Endothelial cell of umbilical vein (primary cell): Measurements from ENCODE around the gene IGSF3. TPM values are rescaled to one million over a fixed set of nuclear protein-coding genes. Genes with fewer than 3 reads are reported as not detected.

Experiments used
- BruUV-seq: library from RNA; stranded (reverse); fragments of 400-500 nt; replicated peaks from 2 replicates; lab custom pipeline; 2021; lab: Mats Ljungman, UMichigan
- CTCF ChIA-PET: fragments of 300-600, 350-600 bp; sonication (Branson Sonifier 250); formaldehyde crosslinking; loops from one replicate; lab custom pipeline; 2021; ENCODE audit warnings: antibody characterized with exemption, inconsistent platforms; lab: Charles Lee
- POLR2A ChIA-PET: fragments of 300-600, 350-600 bp; sonication (Branson Sonifier 250); formaldehyde crosslinking; loops from one replicate; lab custom pipeline; 2021; ENCODE audit warnings: antibody characterized with exemption, inconsistent platforms; lab: Charles Lee
- DNase-seq: peaks from one replicate; pipeline ENCODE4 v3.0.0-alpha.2; 2011; ENCODE audit warnings: low read depth, low spot score
- FAIRE-seq: peaks from 2 replicates; lab custom pipeline; 2011; peaks lifted over from hg19 to GRCh38; lab: Jason Lieb, UNC
- H2AFZ ChIP-seq: 2 replicates; pipeline ENCODE4 v1.6.0; 2012; ENCODE audit warnings: low read depth, low read length, control low read depth, inconsistent platforms
- H3K27ac ChIP-seq: 2 replicates; pipeline ENCODE4 v1.5.1; 2011; ENCODE audit warnings: low read depth, mild to moderate bottlenecking, control low read depth, low read length, moderate library complexity; ENCODE audit not compliant: insufficient read depth
- H3K27me3 ChIP-seq, 2 experiments: 2 replicates each; pipeline versions ENCODE4 v1.6.0 to v1.6.1; 2011; ENCODE audit warnings: low read length in 2 of 2, mixed read lengths in 1 of 2; ENCODE audit not compliant: control insufficient read depth in 2 of 2, insufficient read depth in 2 of 2
- H3K36me3 ChIP-seq, 2 experiments: 2 replicates in 1 of 2; 3 replicates in 1 of 2; pipeline ENCODE4 v1.5.1; 2011; ENCODE audit warnings: low read length in 2 of 2, mild to moderate bottlenecking in 1 of 2, moderate library complexity in 1 of 2; ENCODE audit not compliant: control insufficient read depth in 2 of 2, insufficient read depth in 2 of 2; ENCODE audit errors: extremely low read depth in 1 of 2
- H3K4me1 ChIP-seq: 3 replicates; pipeline ENCODE4 v1.5.1; 2011; ENCODE audit warnings: mild to moderate bottlenecking, low read length; ENCODE audit not compliant: control insufficient read depth, insufficient read depth; ENCODE audit errors: extremely low read depth
- H3K4me2 ChIP-seq: 2 replicates; pipeline ENCODE4 v1.6.1; 2011; ENCODE audit warnings: low read length, control low read depth, mixed read lengths; ENCODE audit not compliant: insufficient read depth
- H3K4me3 ChIP-seq, 3 experiments: fragments of 200-600 bp in 1 of 3; sonication (generic), shearing (Covaris generic) in 1 of 3; replicated peaks in 1 of 3; 2 replicates each; pipeline ENCODE4 v1.5.1; 2011 to 2016; ENCODE audit warnings: control low read depth in 3 of 3, low read length in 3 of 3, mild to moderate bottlenecking in 2 of 3, inconsistent platforms in 1 of 3, low read depth in 1 of 3, moderate library complexity in 1 of 3; ENCODE audit not compliant: insufficient read depth in 1 of 3
- H3K79me2 ChIP-seq: 2 replicates; pipeline ENCODE4 v1.6.0; 2012; ENCODE audit warnings: low read length, inconsistent platforms; ENCODE audit not compliant: control insufficient read depth, insufficient read depth
- H3K9ac ChIP-seq: replicated peaks from 2 replicates; pipeline ENCODE3; 2011; ENCODE audit warnings: low read length, control low read depth; ENCODE audit not compliant: insufficient read depth; ENCODE audit errors: extremely low read depth
- H3K9me1 ChIP-seq: replicated peaks from 3 replicates; pipeline ENCODE4 v1.6.0; 2011; ENCODE audit warnings: mild to moderate bottlenecking, low read length; ENCODE audit not compliant: control insufficient read depth, insufficient read depth; ENCODE audit errors: extremely low read depth
- H3K9me3 ChIP-seq: replicated peaks from 2 replicates; pipeline ENCODE4 v1.5.1; 2012; ENCODE audit warnings: low read length, inconsistent platforms; ENCODE audit not compliant: control insufficient read depth, insufficient read depth
- H4K20me1 ChIP-seq: replicated peaks from 2 replicates; pipeline ENCODE3; 2011; ENCODE audit warnings: mild to moderate bottlenecking, low read length; ENCODE audit not compliant: control insufficient read depth, insufficient read depth; ENCODE audit errors: extremely low read depth
- EZH2 ChIP-seq: IDR thresholded peaks from 2 replicates; pipeline ENCODE4 v1.6.1; 2012; ENCODE audit warnings: borderline replicate concordance, low read depth, mild to moderate bottlenecking, moderate library complexity, low read length, inconsistent platforms; ENCODE audit not compliant: severe bottlenecking
- FOS ChIP-seq: IDR thresholded peaks from 2 replicates; pipeline ENCODE4 v1.6.1; 2011; ENCODE audit warnings: mild to moderate bottlenecking, low read length, moderate library complexity, borderline replicate concordance; ENCODE audit not compliant: insufficient read depth
- GATA2 ChIP-seq: IDR thresholded peaks from 2 replicates; pipeline ENCODE4 v1.7.0; 2011; ENCODE audit warnings: low read depth, mild to moderate bottlenecking, moderate library complexity, mixed read lengths, low read length; ENCODE audit not compliant: insufficient read length, insufficient read depth
- JUN ChIP-seq: IDR thresholded peaks from 2 replicates; pipeline ENCODE4 v1.6.1; 2011; ENCODE audit warnings: borderline replicate concordance, low read depth; ENCODE audit not compliant: insufficient read length, insufficient read depth
- MYC ChIP-seq: IDR thresholded peaks from one replicate; pipeline ENCODE4 v1.6.1; 2011; ENCODE audit warnings: mild to moderate bottlenecking, low read depth, low read length
- POLR2A ChIP-seq: IDR thresholded peaks from 2 replicates; pipeline ENCODE4 v1.6.1; 2012; ENCODE audit warnings: low read depth, mild to moderate bottlenecking, control low read depth, low read length
- POLR2AphosphoS5 ChIP-seq: IDR thresholded peaks from 2 replicates; pipeline ENCODE4 v1.6.1; 2012; ENCODE audit warnings: low read depth, mild to moderate bottlenecking, control low read depth, low read length, moderate library complexity; ENCODE audit not compliant: insufficient read depth
- dilution Hi-C: fragments of 300-500 bp; cut with MboI; formaldehyde crosslinking; loops from one replicate; pipeline ENCODE4 v1.15.0; 2019; ENCODE audit warnings: low sequenced_read_pairs; ENCODE audit not compliant: extremely low pct_ligation_motif_present
- intact Hi-C: fragments of 100-400 bp; cut with micrococcal nuclease; formaldehyde crosslinking; loops from one replicate; pipeline ENCODE4 v1.10.0; 2022
- polyA plus RNA-seq, 4 experiments: library from polyadenylated mRNA; depleted of rRNA in 3 of 4; stranded (reverse) in 3 of 4; unstranded in 1 of 4; fragments of >200 nt; gene quantifications; 2 replicates each; pipeline versions ENCODE4 v1.2.1 to v1.2.3, GENCODE V29; 2011 to 2012; ENCODE audit warnings: missing spikeins in 1 of 4
- total RNA-seq: library from RNA; stranded (reverse); gene quantifications from 2 replicates; pipeline ENCODE4 v1.2.3, GENCODE V29; 2021
- TF ChIP-seq, protein P1 (sequence below): IDR thresholded peaks from 2 replicates; pipeline ENCODE4 v1.6.1; 2011; ENCODE audit not compliant: insufficient read depth, insufficient read length
- TF ChIP-seq, protein P2 (sequence below), 2 donors: IDR thresholded peaks; 1 replicate in 1 of 2; 2 replicates in 1 of 2; pipeline ENCODE4 v1.5.1; 2011; ENCODE audit warnings: low read length in 2 of 2, mild to moderate bottlenecking in 2 of 2, moderate library complexity in 2 of 2, control low read depth in 1 of 2, inconsistent platforms in 1 of 2, low read depth in 1 of 2; ENCODE audit not compliant: insufficient read depth in 1 of 2; ENCODE audit errors: extremely low read depth in 1 of 2

IGSF3 gene
- total and polyA plus RNA-seq, 2 donors (not counting 3 experiments of a cell fraction or from before 2014, with no cell fraction given), result 0.63 to 2.2 TPM

DNA sequence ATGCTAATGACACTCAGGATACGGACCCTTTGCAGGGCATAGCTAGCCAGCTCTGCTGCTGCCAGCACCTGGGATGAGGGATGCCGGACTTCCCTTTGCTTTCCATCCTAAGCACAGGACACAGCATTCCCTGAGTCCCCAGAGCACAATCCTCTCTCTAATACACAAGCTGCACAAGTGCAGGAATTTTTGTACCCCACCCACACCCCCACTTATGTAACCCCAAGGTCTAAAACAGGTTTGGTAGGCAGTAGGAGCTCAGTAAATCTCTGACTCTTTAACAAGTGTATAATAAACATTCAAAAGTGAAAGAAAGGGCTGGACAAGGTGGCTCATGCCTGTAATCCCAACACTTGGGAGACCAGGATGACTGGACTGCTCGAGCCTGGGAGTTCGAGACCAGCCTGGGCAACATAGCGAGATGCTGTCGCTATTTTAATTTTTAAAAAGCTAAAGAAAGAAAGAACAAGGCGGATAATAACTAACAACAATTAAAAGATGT is 42.2 kb upstream of the IGSF3 start:
- no peak overlapping the region for H2AFZ ChIP-seq
- no peak overlapping the region for H3K4me3 ChIP-seq
- no peak overlapping the region for H3K27ac ChIP-seq
- no peaks in the 10 kb centered on the region for H4K20me1 ChIP-seq
- intact Hi-C loops (no loop called here), dilution Hi-C loops (no loop called here)
- no peaks in the 10 kb centered on the region for H3K79me2 ChIP-seq
- H3K36me3 ChIP-seq, result no peaks in the 10 kb centered on the region
- H3K9me1 ChIP-seq, result no peaks in the 10 kb centered on the region
- no peak overlapping the region for H3K4me2 ChIP-seq
- ChIA-PET CTCF (no interaction called here), POLR2A (no interaction called here)
- no TSS peak for BruUV-seq
- no peaks in the 10 kb centered on the region for H3K9me3 ChIP-seq
- TF ChIP-seq EZH2, result no peak
- no peak for TF ChIP-seq GATA2
- no peak for TF ChIP-seq POLR2A
- no peak for TF ChIP-seq MYC
- no peaks in the 10 kb centered on the region for H3K4me1 ChIP-seq
- no peak for DNase-seq
- H3K27me3 ChIP-seq, result no peaks in the 10 kb centered on the region
- FAIRE-seq, result no peak
- no peak overlapping the region for H3K9ac ChIP-seq

DNA sequence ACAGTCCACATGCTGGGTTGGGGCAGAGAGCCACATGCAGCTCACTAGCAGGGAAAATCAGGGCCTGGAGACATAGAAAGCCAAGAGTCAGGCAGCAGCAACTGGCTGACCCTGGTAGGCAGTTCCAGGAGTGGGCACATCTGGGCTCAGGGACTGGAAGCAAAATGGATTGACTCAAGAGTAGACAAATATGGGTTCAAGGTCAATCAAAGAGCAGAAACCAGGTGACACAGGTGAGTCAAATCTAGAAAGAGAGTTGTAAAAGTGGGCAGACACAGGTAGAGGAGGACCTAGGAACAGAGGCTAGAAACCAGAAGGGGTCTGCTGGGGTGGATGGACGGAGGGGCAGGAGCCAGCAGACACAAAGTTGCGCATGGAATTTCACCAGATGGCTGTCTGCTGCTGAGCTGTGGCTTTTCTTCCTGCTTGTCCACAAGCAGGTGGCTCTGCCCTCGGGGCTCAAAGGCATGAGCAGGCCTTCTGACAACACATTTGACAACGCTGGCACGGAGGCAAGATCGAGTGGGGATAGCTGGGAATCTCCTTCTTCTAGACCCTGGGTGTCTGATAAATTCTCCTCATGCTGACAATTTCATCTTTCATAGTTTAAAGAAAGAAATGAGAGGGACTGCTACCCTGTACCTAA is 40.8 kb upstream of the IGSF3 start:
- BruUV-seq, result no TSS peak
- intact Hi-C loops, result no loop called here
- H3K79me2 ChIP-seq, result no peaks in the 10 kb centered on the region
- H3K9me3 ChIP-seq, result no peaks in the 10 kb centered on the region
- H3K36me3 ChIP-seq, result no peaks in the 10 kb centered on the region
- dilution Hi-C loops, result no loop called here
- H3K4me2 ChIP-seq, result no peak overlapping the region
- ChIA-PET CTCF (interaction anchor here (0.8 to 1.6 kb wide), 2 partner anchors 17 to 29 kb away, joined by 4 to 6 read pairs; no protein-coding TSS in a partner anchor), POLR2A (no interaction called here)
- no peak overlapping the region for H3K4me3 ChIP-seq
- no peak overlapping the region for H2AFZ ChIP-seq
- FAIRE-seq, result no peak
- H3K27ac ChIP-seq, result no peak overlapping the region
- no peak overlapping the region for H3K9ac ChIP-seq
- TF ChIP-seq GATA2 (no peak), POLR2AphosphoS5 (no peak), JUN (no peak), MYC (no peak), FOS (no peak), POLR2A (no peak), EZH2 (no peak)
- TF ChIP-seq, protein P1, sequence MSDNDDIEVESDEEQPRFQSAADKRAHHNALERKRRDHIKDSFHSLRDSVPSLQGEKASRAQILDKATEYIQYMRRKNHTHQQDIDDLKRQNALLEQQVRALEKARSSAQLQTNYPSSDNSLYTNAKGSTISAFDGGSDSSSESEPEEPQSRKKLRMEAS, result no peak
- TF ChIP-seq, protein P2, sequence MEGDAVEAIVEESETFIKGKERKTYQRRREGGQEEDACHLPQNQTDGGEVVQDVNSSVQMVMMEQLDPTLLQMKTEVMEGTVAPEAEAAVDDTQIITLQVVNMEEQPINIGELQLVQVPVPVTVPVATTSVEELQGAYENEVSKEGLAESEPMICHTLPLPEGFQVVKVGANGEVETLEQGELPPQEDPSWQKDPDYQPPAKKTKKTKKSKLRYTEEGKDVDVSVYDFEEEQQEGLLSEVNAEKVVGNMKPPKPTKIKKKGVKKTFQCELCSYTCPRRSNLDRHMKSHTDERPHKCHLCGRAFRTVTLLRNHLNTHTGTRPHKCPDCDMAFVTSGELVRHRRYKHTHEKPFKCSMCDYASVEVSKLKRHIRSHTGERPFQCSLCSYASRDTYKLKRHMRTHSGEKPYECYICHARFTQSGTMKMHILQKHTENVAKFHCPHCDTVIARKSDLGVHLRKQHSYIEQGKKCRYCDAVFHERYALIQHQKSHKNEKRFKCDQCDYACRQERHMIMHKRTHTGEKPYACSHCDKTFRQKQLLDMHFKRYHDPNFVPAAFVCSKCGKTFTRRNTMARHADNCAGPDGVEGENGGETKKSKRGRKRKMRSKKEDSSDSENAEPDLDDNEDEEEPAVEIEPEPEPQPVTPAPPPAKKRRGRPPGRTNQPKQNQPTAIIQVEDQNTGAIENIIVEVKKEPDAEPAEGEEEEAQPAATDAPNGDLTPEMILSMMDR (IDR thresholded peaks at IDR 0.05; ENCODE audit: extremely low read depth in 1 of 2, insufficient read depth in 1 of 2, low read depth in 1 of 2, low read length in 2 of 2), result no peak
- no peaks in the 10 kb centered on the region for H3K27me3 ChIP-seq
- no peaks in the 10 kb centered on the region for H4K20me1 ChIP-seq
- H3K9me1 ChIP-seq, result no peaks in the 10 kb centered on the region
- H3K4me1 ChIP-seq, result no peaks in the 10 kb centered on the region
- DNase-seq, result no peak
